MCF 10A (cell line): ENCODE data around the gene PPP2R5A. TPM values are rescaled to one million over a fixed set of nuclear protein-coding genes. Genes with fewer than 3 reads are reported as not detected.

Source experiments
- BruUV-seq: library from RNA; stranded (reverse); fragments of 400-500 nt; replicated peaks from 2 replicates; lab custom pipeline; 2021; lab: Mats Ljungman, UMichigan
- CTCF ChIA-PET: fragments of 300-600 bp; sonication (Branson Sonifier 250); formaldehyde crosslinking; extraction: SDS; loops from one replicate; lab custom pipeline; 2021; ENCODE audit warnings: antibody characterized with exemption, inconsistent platforms; lab: Yijun Ruan, JAX
- POLR2A ChIA-PET: fragments of 300-600, 350-650 bp; sonication (Branson Sonifier 250); formaldehyde crosslinking; extraction: SDS; loops from one replicate; lab custom pipeline; 2020; ENCODE audit warnings: antibody characterized with exemption, inconsistent platforms; lab: Yijun Ruan, JAX
- DNase-seq: peaks from one replicate; pipeline ENCODE4 v3.0.0-alpha.2; 2018; ENCODE audit not compliant: unreplicated experiment
- H3K27ac Mint-ChIP-seq: one replicate; pipeline ENCODE4 v1.8.0; 2022; ENCODE audit warnings: mild to moderate bottlenecking, low read depth, mixed read lengths; ENCODE audit not compliant: unreplicated experiment
- H3K27me3 Mint-ChIP-seq: one replicate; pipeline ENCODE4 v1.8.0; 2022; ENCODE audit warnings: mixed read lengths; ENCODE audit not compliant: insufficient read depth, unreplicated experiment
- H3K36me3 Mint-ChIP-seq: one replicate; pipeline ENCODE4 v1.8.0; 2022; ENCODE audit warnings: mild to moderate bottlenecking, moderate library complexity, mixed read lengths; ENCODE audit not compliant: insufficient read depth, unreplicated experiment
- H3K4me1 Mint-ChIP-seq: one replicate; pipeline ENCODE4 v1.8.0; 2022; ENCODE audit warnings: mixed read lengths; ENCODE audit not compliant: insufficient read depth, unreplicated experiment
- H3K4me3 Mint-ChIP-seq: one replicate; pipeline ENCODE4 v1.8.0; 2022; ENCODE audit warnings: mild to moderate bottlenecking, moderate library complexity, mixed read lengths; ENCODE audit not compliant: unreplicated experiment
- H3K9me3 Mint-ChIP-seq: one replicate; pipeline ENCODE4 v1.8.0; 2022; ENCODE audit warnings: mixed read lengths; ENCODE audit not compliant: unreplicated experiment
- intact Hi-C: fragments of 100-400 bp; cut with micrococcal nuclease; formaldehyde crosslinking; loops from 2 replicates; pipeline ENCODE4 v1.14.1; 2022
- total RNA-seq: library from RNA; stranded (reverse); gene quantifications from 2 replicates; pipeline ENCODE4 v1.2.3, GENCODE V29; 2022
- TF ChIP-seq, protein P1 (sequence below): fragments of 200-600 bp; IDR thresholded peaks from one replicate; pipeline ENCODE4 v1.8.0; 2022; ENCODE audit warnings: antibody characterized with exemption, mild to moderate bottlenecking; ENCODE audit not compliant: unreplicated experiment

PPP2R5A gene
- total RNA-seq, 1 experiment from 2014 or later, result 38.6 TPM

DNA sequence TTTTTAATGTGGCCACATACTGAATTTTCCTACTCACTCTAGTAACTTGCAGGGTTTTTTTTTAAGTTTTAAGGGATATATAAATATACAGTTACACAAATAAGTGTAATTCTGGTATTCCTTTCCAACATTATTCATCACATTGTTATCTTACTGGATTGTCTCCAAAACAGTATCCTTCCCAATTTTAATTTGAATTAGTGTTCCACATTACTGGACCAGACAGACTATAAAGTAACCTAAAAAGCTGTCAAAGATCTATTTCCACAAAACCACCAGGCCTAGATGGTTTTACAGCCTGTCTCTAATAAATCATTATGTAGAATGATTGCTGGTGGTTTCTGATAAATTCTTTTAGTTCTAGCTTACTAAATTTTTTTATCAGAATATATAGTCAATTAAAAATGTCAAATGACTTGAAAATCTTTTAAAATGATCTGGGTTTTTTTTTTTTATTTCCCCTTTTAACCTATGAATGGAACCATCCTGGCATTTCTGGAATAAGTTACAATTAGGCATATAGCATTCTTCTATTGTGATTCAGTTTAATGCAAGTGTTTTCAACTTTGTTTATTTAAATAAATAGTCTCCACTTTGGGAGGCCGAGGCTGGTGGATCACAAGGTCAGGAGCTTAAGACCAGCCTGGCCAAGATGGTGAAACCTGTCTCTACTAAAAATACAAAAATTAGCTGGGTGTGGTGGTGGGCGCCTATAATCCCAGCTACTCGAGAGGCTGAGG lies 70.2 kb downstream of the PPP2R5A start:
- ChIA-PET POLR2A (interaction anchor here (1.3 kb wide), 1 partner anchor 11 kb away, joined by 3 read pairs; no protein-coding TSS in a partner anchor), CTCF (interaction anchor here (0.6 to 2.0 kb wide), 11 partner anchors 11 to 320 kb away, joined by 3 to 38 read pairs (median 5); partner anchors contain the start of genes DTL and INTS7)
- no peaks in the 10 kb centered on the region for H3K9me3 Mint-ChIP-seq
- BruUV-seq, result no TSS peak
- intact Hi-C loops, result no loop called here
- H3K4me3 Mint-ChIP-seq, result no peak overlapping the region
- H3K36me3 Mint-ChIP-seq, result peaks cover 62% of the 10 kb centered on the region
- H3K27ac Mint-ChIP-seq, result no peak overlapping the region
- TF ChIP-seq, protein P1, sequence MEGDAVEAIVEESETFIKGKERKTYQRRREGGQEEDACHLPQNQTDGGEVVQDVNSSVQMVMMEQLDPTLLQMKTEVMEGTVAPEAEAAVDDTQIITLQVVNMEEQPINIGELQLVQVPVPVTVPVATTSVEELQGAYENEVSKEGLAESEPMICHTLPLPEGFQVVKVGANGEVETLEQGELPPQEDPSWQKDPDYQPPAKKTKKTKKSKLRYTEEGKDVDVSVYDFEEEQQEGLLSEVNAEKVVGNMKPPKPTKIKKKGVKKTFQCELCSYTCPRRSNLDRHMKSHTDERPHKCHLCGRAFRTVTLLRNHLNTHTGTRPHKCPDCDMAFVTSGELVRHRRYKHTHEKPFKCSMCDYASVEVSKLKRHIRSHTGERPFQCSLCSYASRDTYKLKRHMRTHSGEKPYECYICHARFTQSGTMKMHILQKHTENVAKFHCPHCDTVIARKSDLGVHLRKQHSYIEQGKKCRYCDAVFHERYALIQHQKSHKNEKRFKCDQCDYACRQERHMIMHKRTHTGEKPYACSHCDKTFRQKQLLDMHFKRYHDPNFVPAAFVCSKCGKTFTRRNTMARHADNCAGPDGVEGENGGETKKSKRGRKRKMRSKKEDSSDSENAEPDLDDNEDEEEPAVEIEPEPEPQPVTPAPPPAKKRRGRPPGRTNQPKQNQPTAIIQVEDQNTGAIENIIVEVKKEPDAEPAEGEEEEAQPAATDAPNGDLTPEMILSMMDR, result no peak
- peaks cover 6% of the 10 kb centered on the region for H3K4me1 Mint-ChIP-seq
- DNase-seq, result no peak
- no peaks in the 10 kb centered on the region for H3K27me3 Mint-ChIP-seq

DNA sequence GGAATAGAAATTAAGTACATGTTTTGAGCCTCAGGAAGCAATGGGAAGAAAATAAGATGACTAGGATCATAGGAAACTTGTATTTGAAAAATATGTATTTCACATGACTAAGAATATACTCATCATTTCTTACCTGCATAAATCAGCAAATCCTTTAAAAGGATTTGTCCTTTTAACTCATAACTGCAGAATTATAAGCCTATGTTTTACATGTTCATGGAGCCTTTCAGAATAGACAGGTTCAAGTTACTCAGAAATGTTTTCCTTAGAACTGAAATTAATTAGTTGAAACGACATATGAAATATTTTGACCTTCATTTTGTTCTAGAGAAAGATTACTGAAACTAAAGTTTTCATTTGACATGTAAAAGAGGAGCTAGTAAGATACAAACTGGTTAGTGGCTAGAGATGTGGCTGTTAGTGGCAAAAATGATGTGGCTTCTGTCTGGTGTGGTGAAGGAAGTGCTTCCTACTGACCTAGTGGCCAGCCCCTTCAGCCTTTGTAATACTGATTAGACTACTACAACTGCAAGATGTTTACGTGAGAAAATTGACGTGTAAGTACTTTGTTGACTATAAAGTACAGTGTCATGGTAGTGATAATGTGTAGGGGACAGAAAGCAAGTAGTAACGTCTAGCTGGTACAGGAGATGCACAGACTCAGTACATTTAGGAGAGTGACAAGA lies 74.7 kb downstream of the PPP2R5A start:
- DNase-seq, result no peak
- intact Hi-C loops, result no loop called here
- Mint-ChIP-seq H3K4me3 (no peak overlapping the region), H3K27me3 (no peaks in the 10 kb centered on the region), H3K9me3 (no peaks in the 10 kb centered on the region), H3K36me3 (peaks cover 77% of the 10 kb centered on the region), H3K27ac (no peak overlapping the region), H3K4me1 (no peaks in the 10 kb centered on the region)
- BruUV-seq, result no TSS peak
- POLR2A ChIA-PET, result interaction anchor here (0.5 to 1.9 kb wide), 4 partner anchors 8 to 219 kb away, joined by 3 to 5 read pairs (median 3); no protein-coding TSS in a partner anchor
- CTCF ChIA-PET, result interaction anchor here (0.5 to 12.0 kb wide), 8 partner anchors 8 to 306 kb away, joined by 3 to 340 read pairs (median 8); no protein-coding TSS in a partner anchor
- TF ChIP-seq, protein P1, result no peak

DNA sequence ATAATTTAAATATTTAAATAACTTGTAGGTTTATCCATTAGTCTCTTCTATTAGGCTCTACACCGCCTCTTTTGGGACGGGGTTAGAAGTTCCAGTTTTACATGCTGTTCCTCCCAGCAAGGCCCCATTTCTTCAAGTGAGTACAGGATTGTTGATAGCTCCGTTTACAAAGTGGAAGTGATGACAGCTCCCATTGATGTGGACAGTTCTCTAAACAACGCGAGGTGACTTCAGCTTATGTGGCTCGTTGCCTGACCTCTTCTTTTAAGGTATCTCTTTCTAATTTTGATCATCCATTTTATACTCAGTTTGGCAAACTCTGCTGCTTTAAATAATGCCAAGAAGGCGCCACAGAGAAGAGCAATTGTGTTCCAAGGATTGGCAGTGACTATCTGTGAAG lies 79.8 kb downstream of the PPP2R5A start:
- H3K4me3 Mint-ChIP-seq, result no peak overlapping the region
- POLR2A ChIA-PET, result interaction anchor here (0.6 to 4.4 kb wide), 7 partner anchors 9 to 305 kb away, joined by 3 to 34 read pairs (median 3); partner anchors contain the start of gene NENF
- H3K36me3 Mint-ChIP-seq, result peaks cover 70% of the 10 kb centered on the region
- TF ChIP-seq, protein P1, result no peak
- no peak overlapping the region for H3K27ac Mint-ChIP-seq
- intact Hi-C loops, result no loop called here
- no TSS peak for BruUV-seq
- CTCF ChIA-PET, result interaction anchor here (0.7 to 12.0 kb wide), 18 partner anchors 9 to 684 kb away, joined by 3 to 340 read pairs (median 12); partner anchors contain the start of genes DTL and INTS7
- H3K27me3 Mint-ChIP-seq, result no peaks in the 10 kb centered on the region
- no peak for DNase-seq
- H3K9me3 Mint-ChIP-seq, result no peaks in the 10 kb centered on the region
- H3K4me1 Mint-ChIP-seq, result peaks cover 15% of the 10 kb centered on the region
